Prostate gland (tissue), 2 donors: Measurements from ENCODE around the gene ZNF80. TPM values are rescaled to one million over a fixed set of nuclear protein-coding genes. Genes with fewer than 3 reads are reported as not detected.

Experiments used
- DNase-seq: peaks from one replicate; pipeline ENCODE4 v3.0.0-alpha.2; 2019; ENCODE audit warnings: low spot score
- H3K27ac ChIP-seq, 2 donors: fragments of 200-600 bp; sonication (generic); 2 replicates each; pipeline ENCODE4 v1.5.1; 2017 to 2019
- H3K27me3 ChIP-seq: fragments of 200-600 bp; sonication (generic); replicated peaks from 2 replicates; pipeline ENCODE4 v1.5.1; 2019; ENCODE audit not compliant: insufficient read depth
- H3K36me3 ChIP-seq, 2 donors: fragments of 200-600 bp; sonication (generic); 1 replicate in 1 of 2; 2 replicates in 1 of 2; pipeline versions ENCODE4 v1.5.1 to v1.8.1; 2017 to 2019
- H3K4me1 ChIP-seq: fragments of 200-600 bp; sonication (generic); replicated peaks from 2 replicates; pipeline ENCODE4 v1.5.1; 2019
- H3K4me3 ChIP-seq, 2 donors: fragments of 200-600 bp; sonication (generic); 2 replicates each; pipeline ENCODE4 v1.5.1; 2017 to 2019
- H3K9me3 ChIP-seq: fragments of 200-600 bp; sonication (generic); 2 replicates; pipeline ENCODE4 v1.5.1; 2017
- POLR2A ChIP-seq: fragments of 450-650 bp; IDR thresholded peaks from one replicate; pipeline ENCODE4 v1.6.1; 2016; ENCODE audit warnings: antibody characterized with exemption, mild to moderate bottlenecking
- POLR2AphosphoS5 ChIP-seq: sonication (generic); formaldehyde crosslinking; IDR thresholded peaks from one replicate; pipeline ENCODE4 v1.6.1; 2017; ENCODE audit warnings: antibody characterized with exemption
- WGBS: methylation state at CpG from one replicate; pipeline ENCODE4 v1.1.5; 2018; 5-methylcytosine and 5-hydroxymethylcytosine counted together
- intact Hi-C: fragments of 100-400 bp; cut with DNase I; formaldehyde crosslinking; loops from one replicate; pipeline ENCODE4 v1.14.2; 2022
- total RNA-seq, 2 donors: library from RNA; depleted of rRNA; stranded (reverse); fragments of >200 nt; gene quantifications; one replicate each; pipeline ENCODE4 v1.1.0, GENCODE V29; 2016
- TF ChIP-seq, protein P1 (sequence below), 4 experiments: fragments of 200-600 bp in 2 of 4; fragments of 450-650 bp in 2 of 4; sonication (generic) in 2 of 4; IDR thresholded peaks; 1 replicate in 3 of 4; 2 replicates in 1 of 4; pipeline ENCODE4 v1.5.1; 2016 to 2019; ENCODE audit warnings: antibody characterized with exemption in 4 of 4, mild to moderate bottlenecking in 2 of 4, moderate library complexity in 2 of 4

ZNF80 gene
- total RNA-seq, 2 donors from 2014 or later: 0.62 TPM; not detected in 1

DNA sequence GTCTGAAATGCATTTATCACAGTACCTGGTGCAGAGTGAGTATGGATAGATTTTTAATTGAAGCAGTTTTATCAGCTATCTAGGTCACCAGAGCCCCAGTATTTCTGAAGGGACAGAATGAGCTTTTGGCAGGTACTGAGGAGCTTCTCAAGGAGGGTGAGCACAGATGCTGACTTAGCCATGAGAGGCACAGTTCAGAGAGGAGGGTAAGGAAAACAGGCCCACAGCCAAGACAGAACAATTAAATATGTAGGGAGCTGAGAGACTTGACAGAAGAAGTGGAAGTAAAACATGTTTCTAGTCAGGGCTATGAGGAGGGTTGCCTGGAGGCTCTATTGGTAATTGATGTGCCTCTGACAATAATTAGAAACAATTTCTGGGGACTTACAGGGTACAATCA is 20.1 kb downstream of the ZNF80 start:
- TF ChIP-seq POLR2A: no peak
- TF ChIP-seq, protein P1, sequence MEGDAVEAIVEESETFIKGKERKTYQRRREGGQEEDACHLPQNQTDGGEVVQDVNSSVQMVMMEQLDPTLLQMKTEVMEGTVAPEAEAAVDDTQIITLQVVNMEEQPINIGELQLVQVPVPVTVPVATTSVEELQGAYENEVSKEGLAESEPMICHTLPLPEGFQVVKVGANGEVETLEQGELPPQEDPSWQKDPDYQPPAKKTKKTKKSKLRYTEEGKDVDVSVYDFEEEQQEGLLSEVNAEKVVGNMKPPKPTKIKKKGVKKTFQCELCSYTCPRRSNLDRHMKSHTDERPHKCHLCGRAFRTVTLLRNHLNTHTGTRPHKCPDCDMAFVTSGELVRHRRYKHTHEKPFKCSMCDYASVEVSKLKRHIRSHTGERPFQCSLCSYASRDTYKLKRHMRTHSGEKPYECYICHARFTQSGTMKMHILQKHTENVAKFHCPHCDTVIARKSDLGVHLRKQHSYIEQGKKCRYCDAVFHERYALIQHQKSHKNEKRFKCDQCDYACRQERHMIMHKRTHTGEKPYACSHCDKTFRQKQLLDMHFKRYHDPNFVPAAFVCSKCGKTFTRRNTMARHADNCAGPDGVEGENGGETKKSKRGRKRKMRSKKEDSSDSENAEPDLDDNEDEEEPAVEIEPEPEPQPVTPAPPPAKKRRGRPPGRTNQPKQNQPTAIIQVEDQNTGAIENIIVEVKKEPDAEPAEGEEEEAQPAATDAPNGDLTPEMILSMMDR (IDR thresholded peaks at IDR 0.05): no peak
- TF ChIP-seq POLR2AphosphoS5: no peak
- H3K27ac ChIP-seq: no peak overlapping the region
- no peaks in the 10 kb centered on the region for H3K9me3 ChIP-seq
- intact Hi-C loops: no loop called here
- H3K4me3 ChIP-seq: no peak overlapping the region
- no peak for DNase-seq
- H3K27me3 ChIP-seq: peaks cover 2% of the 10 kb centered on the region
- no peaks in the 10 kb centered on the region for H3K36me3 ChIP-seq
- no peaks in the 10 kb centered on the region for H3K4me1 ChIP-seq

DNA sequence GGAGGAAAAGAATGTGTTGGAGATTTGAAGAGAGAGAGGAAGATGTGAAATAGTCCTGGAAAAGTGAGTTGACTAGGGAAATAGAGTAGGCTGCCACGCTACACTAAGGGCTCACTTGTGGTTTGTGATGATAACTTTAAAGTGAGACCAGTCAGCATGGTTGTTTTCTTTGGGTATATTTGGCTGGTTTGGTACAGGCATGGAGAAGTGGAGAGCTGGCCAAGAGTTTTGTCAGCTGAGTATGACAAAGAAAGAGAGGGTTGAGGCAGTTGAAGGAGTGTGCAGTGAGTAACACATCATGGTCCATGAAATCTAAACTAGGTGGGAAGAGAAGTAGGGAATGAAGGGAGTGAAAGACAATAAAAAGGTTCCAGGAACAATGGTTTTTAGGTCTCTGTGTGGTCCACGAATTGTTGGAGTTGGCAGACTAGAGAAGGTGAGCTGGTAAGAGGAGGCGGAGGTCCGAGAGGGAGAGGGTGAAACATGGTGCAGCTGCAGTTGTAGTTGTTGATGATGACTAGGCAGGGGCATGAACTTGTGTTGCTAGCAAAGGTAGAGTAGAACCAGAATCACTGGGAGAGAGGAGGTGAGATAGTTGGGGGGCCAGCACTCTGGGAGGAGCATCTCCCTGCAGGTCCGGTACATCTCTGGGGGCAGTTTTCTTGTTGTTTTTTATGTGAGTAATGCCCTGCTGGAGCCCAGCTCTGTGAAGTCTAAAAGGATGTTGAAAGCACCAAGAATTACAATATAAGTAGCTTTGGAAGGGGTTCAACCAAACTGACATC is 21.0 kb downstream of the ZNF80 start:
- 83% methylated on average over 5 of the region's 5 CpGs for WGBS
- DNase-seq: no peak

DNA sequence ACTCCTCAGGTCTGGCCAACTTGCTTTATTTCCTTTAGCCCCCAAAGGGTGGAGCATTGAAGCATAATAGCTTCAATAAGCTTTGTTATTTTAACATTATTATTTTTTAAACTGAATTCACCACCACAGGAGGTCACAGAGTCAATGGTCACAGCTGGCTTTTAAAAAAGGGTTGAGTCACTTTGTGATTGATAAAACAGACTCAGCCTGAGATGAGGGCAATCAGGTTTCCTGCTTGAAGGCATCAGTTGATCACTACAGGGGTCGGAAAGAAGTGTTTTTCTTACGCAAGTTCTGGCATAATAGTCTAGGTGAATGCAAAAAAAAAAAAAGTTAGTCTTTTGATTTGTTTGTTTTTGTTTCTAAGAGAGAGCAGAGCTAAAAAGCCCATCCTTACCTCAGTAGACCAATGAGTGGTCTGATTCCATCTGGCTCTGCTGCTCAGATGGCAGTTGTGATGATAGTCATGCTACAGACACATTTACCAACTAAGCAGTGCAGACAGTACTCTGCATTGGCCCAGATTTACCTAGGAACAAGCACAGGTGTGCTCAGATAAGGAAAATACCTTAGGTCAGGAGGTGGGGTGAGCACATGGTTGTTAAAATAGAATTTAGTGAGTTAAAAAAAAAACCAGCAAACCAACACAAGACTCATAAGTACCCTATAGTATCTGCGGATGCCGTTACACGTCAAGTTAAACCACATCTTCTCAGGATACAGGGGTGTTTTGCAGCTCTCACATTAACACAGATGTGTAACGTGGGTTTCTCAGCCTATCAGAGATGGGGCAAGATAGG is 22.6 kb downstream of the ZNF80 start:
- WGBS: 63% methylated on average over 6 of the region's 6 CpGs
- DNase-seq: no peak
- no peak overlapping the region for H3K27ac ChIP-seq
- no peaks in the 10 kb centered on the region for H3K36me3 ChIP-seq
- H3K4me1 ChIP-seq: no peaks in the 10 kb centered on the region
- H3K9me3 ChIP-seq: no peaks in the 10 kb centered on the region
- TF ChIP-seq POLR2A (no peak), POLR2AphosphoS5 (no peak)
- TF ChIP-seq, protein P1 (IDR thresholded peaks at IDR 0.05): no peak
- intact Hi-C loops: no loop called here
- peaks cover 2% of the 10 kb centered on the region for H3K27me3 ChIP-seq
- no peak overlapping the region for H3K4me3 ChIP-seq

More for the DNA sequence above, 21.0 kb downstream of the ZNF80 start:
- Histone ChIP-seq H3K36me3 (no peaks in the 10 kb centered on the region), H3K4me1 (no peaks in the 10 kb centered on the region), H3K9me3 (no peaks in the 10 kb centered on the region), H3K27ac (no peak overlapping the region), H3K27me3 (peaks cover 2% of the 10 kb centered on the region), H3K4me3 (no peak overlapping the region)
- intact Hi-C loops: no loop called here
- TF ChIP-seq POLR2AphosphoS5: no peak
- TF ChIP-seq, protein P1 (IDR thresholded peaks at IDR 0.05): no peak
- TF ChIP-seq POLR2A: no peak

DNA sequence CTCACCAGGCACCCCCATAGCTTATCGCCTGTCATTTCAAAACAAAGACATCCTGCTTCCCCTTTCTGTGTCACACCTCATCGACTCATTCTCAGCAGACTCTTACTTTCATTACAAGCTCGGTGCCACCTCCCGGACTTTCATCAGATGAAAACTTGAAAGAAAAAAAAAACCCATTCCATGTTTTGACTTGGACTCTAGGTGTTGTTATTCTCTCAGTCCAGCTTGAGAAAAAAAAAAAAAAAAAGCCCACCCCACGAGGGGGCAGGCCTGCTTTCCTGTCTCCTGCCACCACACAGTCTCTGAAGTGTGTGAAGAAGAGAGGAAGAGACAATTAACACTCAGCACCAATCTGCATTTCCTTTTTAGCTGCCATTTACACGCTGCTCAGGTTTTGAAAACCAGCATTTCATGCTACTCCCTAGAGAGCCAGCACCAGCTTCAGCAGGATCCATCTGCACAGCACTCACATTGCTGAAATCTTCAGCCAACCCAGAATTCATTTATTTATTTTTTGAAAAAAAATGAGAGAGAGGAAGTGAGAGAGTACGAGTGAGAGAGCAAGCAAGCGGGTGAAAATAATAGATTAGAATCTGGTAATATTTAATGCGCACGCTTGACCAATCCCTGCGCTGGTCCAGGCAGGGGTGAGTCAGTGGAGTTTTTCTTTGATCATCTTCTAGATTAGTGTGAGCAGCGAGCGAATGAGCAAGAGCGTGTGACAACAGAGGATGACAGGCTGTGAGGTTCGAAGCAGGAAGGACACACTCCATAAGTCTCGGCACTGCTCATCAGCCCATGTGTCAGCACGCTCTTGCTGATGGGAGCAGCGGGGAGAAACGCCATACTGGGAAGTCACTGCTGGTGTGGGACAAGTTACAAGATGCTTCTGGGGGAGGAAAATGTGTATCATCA is 23.5 kb downstream of the ZNF80 start:
- 12% methylated on average over 19 of the region's 19 CpGs for WGBS
- intact Hi-C loops: no loop called here
- Histone ChIP-seq H3K4me1 (no peaks in the 10 kb centered on the region), H3K4me3 (no peak overlapping the region), H3K27ac (no peak overlapping the region), H3K9me3 (no peaks in the 10 kb centered on the region), H3K27me3 (peaks cover 2% of the 10 kb centered on the region), H3K36me3 (no peaks in the 10 kb centered on the region)
- no peak for DNase-seq
- TF ChIP-seq POLR2AphosphoS5 (no peak), POLR2A (no peak)
- TF ChIP-seq, protein P1 (IDR thresholded peaks at IDR 0.05): no peak
